Measurements from ENCODE around the gene DGKH.

DNA sequence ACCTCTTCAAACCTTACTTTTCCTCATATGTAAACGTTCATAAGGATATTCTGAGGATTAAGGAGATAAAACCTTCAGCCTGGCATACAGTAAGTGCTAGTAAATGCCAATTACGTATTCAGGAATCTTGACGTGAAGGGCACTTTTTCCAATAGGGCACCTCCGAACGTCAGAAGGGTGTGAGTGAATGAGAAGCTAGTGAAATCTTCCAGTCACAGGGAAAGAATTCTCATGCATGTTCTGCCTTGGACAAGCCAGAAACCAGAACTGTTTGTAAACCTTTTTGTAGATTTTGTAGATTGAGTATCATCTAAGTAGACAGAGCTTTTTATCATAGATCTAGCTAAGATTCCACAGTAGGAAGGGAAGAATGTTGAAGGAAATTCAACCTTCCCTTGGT is 16.5 kb downstream of the DGKH start:
- TF ChIP-seq, protein P1, sequence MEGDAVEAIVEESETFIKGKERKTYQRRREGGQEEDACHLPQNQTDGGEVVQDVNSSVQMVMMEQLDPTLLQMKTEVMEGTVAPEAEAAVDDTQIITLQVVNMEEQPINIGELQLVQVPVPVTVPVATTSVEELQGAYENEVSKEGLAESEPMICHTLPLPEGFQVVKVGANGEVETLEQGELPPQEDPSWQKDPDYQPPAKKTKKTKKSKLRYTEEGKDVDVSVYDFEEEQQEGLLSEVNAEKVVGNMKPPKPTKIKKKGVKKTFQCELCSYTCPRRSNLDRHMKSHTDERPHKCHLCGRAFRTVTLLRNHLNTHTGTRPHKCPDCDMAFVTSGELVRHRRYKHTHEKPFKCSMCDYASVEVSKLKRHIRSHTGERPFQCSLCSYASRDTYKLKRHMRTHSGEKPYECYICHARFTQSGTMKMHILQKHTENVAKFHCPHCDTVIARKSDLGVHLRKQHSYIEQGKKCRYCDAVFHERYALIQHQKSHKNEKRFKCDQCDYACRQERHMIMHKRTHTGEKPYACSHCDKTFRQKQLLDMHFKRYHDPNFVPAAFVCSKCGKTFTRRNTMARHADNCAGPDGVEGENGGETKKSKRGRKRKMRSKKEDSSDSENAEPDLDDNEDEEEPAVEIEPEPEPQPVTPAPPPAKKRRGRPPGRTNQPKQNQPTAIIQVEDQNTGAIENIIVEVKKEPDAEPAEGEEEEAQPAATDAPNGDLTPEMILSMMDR (IDR thresholded peaks at IDR 0.05), result no peak
- TF ChIP-seq POLR2A (IDR thresholded peaks at IDR 0.05), result no peak
- TF ChIP-seq POLR2AphosphoS5 (IDR thresholded peaks at IDR 0.05), result no peak

Measured in breast epithelium (tissue), 3 donors.